K562 (cell line): ENCODE data around the gene RGS19. TPM values are rescaled to one million over a fixed set of nuclear protein-coding genes. Genes with fewer than 3 reads are reported as not detected.

Experiments
- ATAC-seq: fragments of 200-7000 bp; cut with Tn5 transposase; 3 replicates; pipeline ENCODE4 v1.9.1; 2020; ENCODE audit warnings: moderate library complexity
- BruUV-seq: library from RNA; stranded (reverse); fragments of 400-500 nt; replicated peaks from 2 replicates; lab custom pipeline; 2021; lab: Mats Ljungman, UMichigan
- CTCF ChIA-PET: fragments of 300-600 bp; formaldehyde crosslinking; extraction: SDS; loops from one replicate; lab custom pipeline; 2021; ENCODE audit warnings: low intra/inter-chr PET ratio; lab: Yijun Ruan, JAX
- POLR2A ChIA-PET: fragments of 300-600, 350-650 bp; sonication (Branson Sonifier 250); formaldehyde crosslinking; extraction: SDS; loops from one replicate; lab custom pipeline; 2021; ENCODE audit warnings: antibody characterized with exemption, inconsistent platforms; lab: Yijun Ruan, JAX
- DNase-seq, 4 experiments: peaks; one replicate each; pipeline versions ENCODE4 v3.0.0 to v3.0.0-alpha.2; 2011 to 2018; ENCODE audit warnings: low spot score in 3 of 4, mixed read lengths in 3 of 4; ENCODE audit errors: extremely low read depth in 1 of 4
- FAIRE-seq: peaks from 2 replicates; lab custom pipeline; 2011; peaks lifted over from hg19 to GRCh38; lab: Jason Lieb, UNC
- H2AFZ ChIP-seq: 2 replicates; pipeline ENCODE4 v1.6.0; 2011; ENCODE audit warnings: low read depth, low read length, control low read depth, inconsistent platforms
- H3K27ac ChIP-seq: fragments of 200-600 bp; 3 replicates; pipeline ENCODE4 v1.8.0; 2011; ENCODE audit warnings: low read depth, mild to moderate bottlenecking, control low read depth, inconsistent platforms, low read length, moderate library complexity, mixed read lengths; ENCODE audit errors: extremely low read depth
- H3K27me3 ChIP-seq, 2 experiments: fragments of 300-600 bp in 1 of 2; 2 replicates in 1 of 2; 3 replicates in 1 of 2; pipeline versions ENCODE4 v1.6.0 to v1.8.0; 2011; ENCODE audit warnings: inconsistent platforms in 2 of 2, low read length in 2 of 2, mild to moderate bottlenecking in 1 of 2, mixed read lengths in 1 of 2, moderate library complexity in 1 of 2; ENCODE audit not compliant: control insufficient read depth in 2 of 2, insufficient read depth in 2 of 2
- H3K36me3 ChIP-seq: fragments of 300-600 bp; 3 replicates; pipeline ENCODE4 v1.8.0; 2011; ENCODE audit warnings: mild to moderate bottlenecking, low read length, inconsistent platforms; ENCODE audit not compliant: control insufficient read depth, insufficient read depth
- H3K4me1 ChIP-seq, 2 experiments: fragments of 200-600 bp in 1 of 2; replicated peaks in 1 of 2; 2 replicates in 1 of 2; 3 replicates in 1 of 2; pipeline versions ENCODE4 v1.5.1 to v1.8.0; 2011; ENCODE audit warnings: inconsistent platforms in 2 of 2, low read length in 2 of 2, mild to moderate bottlenecking in 1 of 2, mixed read lengths in 1 of 2, moderate library complexity in 1 of 2; ENCODE audit not compliant: control insufficient read depth in 2 of 2, insufficient read depth in 2 of 2
- H3K4me2 ChIP-seq: 2 replicates; pipeline ENCODE4 v1.6.1; 2011; ENCODE audit warnings: low read length, control low read depth, inconsistent platforms, mixed read lengths; ENCODE audit not compliant: insufficient read depth
- H3K4me3 ChIP-seq: fragments of 200-600 bp; sonication (generic), shearing (Covaris generic); 2 replicates; pipeline ENCODE4 v1.5.1; 2016; ENCODE audit warnings: control low read depth, inconsistent platforms
- H3K79me2 ChIP-seq: fragments of 200-600 bp; 3 replicates; pipeline ENCODE4 v1.8.0; 2011; ENCODE audit warnings: low read length, inconsistent platforms; ENCODE audit not compliant: control insufficient read depth, insufficient read depth
- H3K9ac ChIP-seq, 2 experiments: 2 replicates each; pipeline versions ENCODE4 v1.6.0 to v1.6.1; 2011; ENCODE audit warnings: low read depth in 2 of 2, low read length in 2 of 2, control low read depth in 1 of 2, inconsistent platforms in 1 of 2, mild to moderate bottlenecking in 1 of 2, mixed read lengths in 1 of 2; ENCODE audit not compliant: insufficient read depth in 1 of 2
- H3K9me1 ChIP-seq: one replicate; pipeline ENCODE4 v1.6.0; 2011; ENCODE audit warnings: inconsistent platforms, mild to moderate bottlenecking, low read length, moderate library complexity; ENCODE audit not compliant: control insufficient read depth, insufficient read depth
- H3K9me3 ChIP-seq: replicated peaks from 2 replicates; pipeline ENCODE4 v1.5.1; 2011; ENCODE audit warnings: low read depth, low read length, inconsistent platforms; ENCODE audit not compliant: control insufficient read depth, insufficient read depth
- H4K20me1 ChIP-seq: replicated peaks from 2 replicates; pipeline ENCODE4 v1.6.1; 2011; ENCODE audit warnings: low read length, inconsistent platforms, mixed read lengths; ENCODE audit not compliant: control insufficient read depth, insufficient read depth
- E2F8 ChIP-seq: fragments of 450-650 bp; IDR thresholded peaks from 2 replicates; pipeline ENCODE4 v1.7.1; 2018; ENCODE audit warnings: mild to moderate bottlenecking, low read depth; ENCODE audit not compliant: partially characterized antibody
- HDAC6 ChIP-seq: IDR thresholded peaks from 2 replicates; pipeline ENCODE4 v1.6.1; 2012; ENCODE audit warnings: low read depth, mild to moderate bottlenecking, control low read depth, inconsistent platforms, low read length, moderate library complexity
- NFE2 ChIP-seq: IDR thresholded peaks from 2 replicates; pipeline ENCODE4 v1.6.1; 2014; ENCODE audit warnings: antibody characterized with exemption, low read depth
- PHB2 ChIP-seq: fragments of 450-650 bp; IDR thresholded peaks from 2 replicates; pipeline ENCODE4 v1.6.1; 2017; ENCODE audit warnings: low read depth
- RBM15 ChIP-seq: fragments of 200-400 bp; formaldehyde crosslinking; IDR thresholded peaks from 2 replicates; pipeline ENCODE4 v1.6.1; 2018; ENCODE audit warnings: mild to moderate bottlenecking, low read length, moderate library complexity; ENCODE audit not compliant: insufficient read depth
- SIN3A ChIP-seq, 2 experiments: fragments of 150-350 bp in 1 of 2; IDR thresholded peaks; 2 replicates each; pipeline ENCODE4 v1.6.1; 2011 to 2016; ENCODE audit warnings: borderline replicate concordance in 2 of 2, low read depth in 2 of 2, low read length in 2 of 2, mild to moderate bottlenecking in 2 of 2, moderate library complexity in 2 of 2; ENCODE audit not compliant: control insufficient read depth in 1 of 2
- SREBF2 ChIP-seq: sonication (generic); formaldehyde crosslinking; IDR thresholded peaks from 2 replicates; pipeline ENCODE4 v1.4.0; 2020; ENCODE audit warnings: mild to moderate bottlenecking, missing genetic modification reagents
- SRF ChIP-seq, 2 experiments: fragments of 250-450, 450-650 bp in 1 of 2; sonication (Bioruptor Pico) in 1 of 2; sonication (generic) in 1 of 2; formaldehyde crosslinking; IDR thresholded peaks; 2 replicates each; pipeline versions ENCODE4 v1.5.0 to v1.5.1; 2020 to 2022; ENCODE audit warnings: mild to moderate bottlenecking in 1 of 2, missing genetic modification reagents in 1 of 2
- TGIF2 ChIP-seq: sonication (generic); formaldehyde crosslinking; IDR thresholded peaks from 2 replicates; pipeline ENCODE4 v1.8.1; 2022; ENCODE audit warnings: mild to moderate bottlenecking, missing genetic modification reagents, moderate library complexity
- TRIM24 ChIP-seq, 2 experiments: fragments of 450-650 bp; IDR thresholded peaks; 2 replicates each; pipeline ENCODE4 v1.6.1; 2016
- WGBS: fragments of 100-300 bp; shearing (Covaris generic); methylation state at CpG from one replicate; pipeline ENCODE4 v1.1.6; 2016; ENCODE audit warnings: low coverage, mixed read lengths; ENCODE audit not compliant: insufficient coverage; ENCODE audit errors: missing lambda C conversion rate; 5-methylcytosine and 5-hydroxymethylcytosine counted together
- in situ Hi-C: fragments of 300-500 bp; cut with MboI; formaldehyde crosslinking; loops from 4 replicates; pipeline ENCODE4 v1.15.0; 2018; ENCODE audit warnings: inconsistent platforms, mixed read lengths
- intact Hi-C: fragments of 100-400 bp; cut with micrococcal nuclease; formaldehyde crosslinking; loops from 2 replicates; pipeline ENCODE4 v1.14.2; 2022
- polyA plus RNA-seq, 8 experiments: library from polyadenylated mRNA; depleted of rRNA in 4 of 8; stranded (reverse) in 5 of 8; unstranded in 3 of 8; fragments of >200 nt; fragmentation: Nextera tagmentation in 2 of 8; fragmentation: Illumina TruSeq in 1 of 8; extraction: Ambion mirVana in 2 of 8; extraction: Trizol in 1 of 8; gene quantifications; 2 replicates each; pipeline versions ENCODE4 v1.2.1 to v1.2.3, GENCODE V29; 2011 to 2014; ENCODE audit warnings: inconsistent platforms in 1 of 8, missing spikeins in 1 of 8
- total RNA-seq, 7 experiments: library from RNA; depleted of rRNA in 6 of 7; stranded (reverse); fragments of >200 nt in 6 of 7; fragmentation: Illumina TruSeq in 2 of 7; extraction: Trizol in 2 of 7; gene quantifications; 2 replicates each; pipeline versions ENCODE4 v1.2.1 to v1.2.3, GENCODE V29; 2011 to 2021; ENCODE audit warnings: low replicate concordance in 1 of 7

RGS19 gene
- total and polyA plus RNA-seq, 9 of the 15 experiments (the other 6 are each of a cell fraction or from before 2014, with no cell fraction given) = 0.41 to 23.7 (median 14.6) TPM

GRCh38 chr20:64081624-64081964 lies 2.3 kb upstream of the RGS19 start:
- no peak overlapping the region for H3K4me3 ChIP-seq
- no peak overlapping the region for H3K4me2 ChIP-seq
- H3K27ac ChIP-seq = no peak overlapping the region
- H3K79me2 ChIP-seq = peaks cover 10% of the 10 kb centered on the region; the same call in 2 of the 3 replicates
- ATAC-seq (no peak), FAIRE-seq (no peak), DNase-seq (no peak)
- no TSS peak for BruUV-seq
- ChIA-PET POLR2A (interaction anchor here (0.7 to 1.2 kb wide), 2 partner anchors 21 to 547 kb away, joined by 3 read pairs; no protein-coding TSS in a partner anchor), CTCF (no interaction called here)
- TF ChIP-seq RBM15 (no peak), TGIF2 (CRISPR knock-in tag) (no peak), NFE2 (no peak), SRF (CRISPR knock-in tag; IDR thresholded peaks at IDR 0.05) (no peak), SIN3A (IDR thresholded peaks at IDR 0.05; ENCODE audit: borderline replicate concordance in 2 of 2, control insufficient read depth in 1 of 2, low read depth in 2 of 2, low read length in 2 of 2) (no peak), SREBF2 (CRISPR knock-in tag) (no peak), PHB2 (no peak), HDAC6 (no peak), E2F8 (no peak), TRIM24 (IDR thresholded peaks at IDR 0.05) (no peak)
- H3K9me1 ChIP-seq = no peaks in the 10 kb centered on the region
- peak overlapping the region in 1 of 2 experiments; percentile 57; a peak in 2 of 4 replicates for H3K9ac ChIP-seq
- H3K27me3 ChIP-seq = peaks cover 6 to 26% of the 10 kb centered on the region in 2 experiments; a peak in 4 of 5 replicates
- peaks cover 16 to 83% of the 10 kb centered on the region in 2 experiments; a peak in 4 of 5 replicates for H3K4me1 ChIP-seq
- intact Hi-C loops = no loop called here
- H2AFZ ChIP-seq = no peak overlapping the region
- H4K20me1 ChIP-seq = no peaks in the 10 kb centered on the region; the same call in 1 of the 2 replicates
- H3K36me3 ChIP-seq = no peaks in the 10 kb centered on the region
- H3K9me3 ChIP-seq = no peaks in the 10 kb centered on the region
- WGBS = 82% methylated on average over 6 of the region's 6 CpGs
- in situ Hi-C loops = no loop called here
